NB4 (cell line): ENCODE results near the gene BCL2L1.

ENCODE experiments used
- MYC ChIP-seq: IDR thresholded peaks from 2 replicates; pipeline ENCODE4 v1.6.1; 2011; ENCODE audit warnings: low read depth, low read length
- TF ChIP-seq, protein P1 (sequence below): IDR thresholded peaks from one replicate; pipeline ENCODE4 v1.5.1; 2012; ENCODE audit warnings: low read depth, low read length

DNA sequence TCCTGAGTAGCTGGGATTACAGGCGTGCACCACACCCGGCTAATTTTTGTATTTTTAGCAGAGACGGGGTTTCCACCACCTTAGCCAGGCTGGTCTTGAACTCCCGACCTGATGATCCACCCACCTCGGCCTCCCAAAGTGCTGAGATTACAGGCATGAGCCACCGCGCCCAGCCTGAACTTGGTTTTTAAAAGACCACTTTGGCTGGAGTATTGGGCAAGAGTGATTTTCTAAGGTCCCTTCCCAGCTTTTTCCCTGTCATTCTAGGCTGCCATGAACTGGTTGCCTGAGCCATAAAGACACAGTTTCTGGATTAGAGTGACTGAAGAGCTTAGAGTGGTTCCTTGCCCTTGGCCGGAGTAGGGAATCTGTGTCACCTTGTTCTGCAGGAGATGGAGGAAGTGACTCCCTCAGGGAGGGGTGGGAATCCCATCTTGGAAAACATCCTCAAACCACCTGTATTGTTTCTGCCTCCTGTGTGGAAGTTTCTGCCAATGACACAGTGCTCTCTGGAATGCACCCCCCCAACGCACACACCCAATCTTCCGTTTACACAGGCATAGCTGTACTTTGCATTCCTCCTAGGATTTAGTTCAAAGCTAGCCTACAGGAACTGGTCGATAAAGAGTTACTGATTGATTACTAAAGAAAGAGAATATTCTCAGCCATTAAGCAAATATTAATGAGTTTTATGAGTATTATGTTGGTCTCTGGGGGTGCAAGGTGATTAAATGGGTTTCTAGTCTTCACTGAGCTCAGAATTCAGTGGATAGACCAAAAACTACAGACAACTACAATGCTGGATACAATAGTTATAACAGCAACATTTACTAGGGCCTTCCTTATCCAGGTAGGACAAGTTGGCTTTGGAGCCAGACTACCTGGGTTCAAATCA lies 18.2 kb downstream of the BCL2L1 start:
- TF ChIP-seq, protein P1, sequence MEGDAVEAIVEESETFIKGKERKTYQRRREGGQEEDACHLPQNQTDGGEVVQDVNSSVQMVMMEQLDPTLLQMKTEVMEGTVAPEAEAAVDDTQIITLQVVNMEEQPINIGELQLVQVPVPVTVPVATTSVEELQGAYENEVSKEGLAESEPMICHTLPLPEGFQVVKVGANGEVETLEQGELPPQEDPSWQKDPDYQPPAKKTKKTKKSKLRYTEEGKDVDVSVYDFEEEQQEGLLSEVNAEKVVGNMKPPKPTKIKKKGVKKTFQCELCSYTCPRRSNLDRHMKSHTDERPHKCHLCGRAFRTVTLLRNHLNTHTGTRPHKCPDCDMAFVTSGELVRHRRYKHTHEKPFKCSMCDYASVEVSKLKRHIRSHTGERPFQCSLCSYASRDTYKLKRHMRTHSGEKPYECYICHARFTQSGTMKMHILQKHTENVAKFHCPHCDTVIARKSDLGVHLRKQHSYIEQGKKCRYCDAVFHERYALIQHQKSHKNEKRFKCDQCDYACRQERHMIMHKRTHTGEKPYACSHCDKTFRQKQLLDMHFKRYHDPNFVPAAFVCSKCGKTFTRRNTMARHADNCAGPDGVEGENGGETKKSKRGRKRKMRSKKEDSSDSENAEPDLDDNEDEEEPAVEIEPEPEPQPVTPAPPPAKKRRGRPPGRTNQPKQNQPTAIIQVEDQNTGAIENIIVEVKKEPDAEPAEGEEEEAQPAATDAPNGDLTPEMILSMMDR, result no peak
- TF ChIP-seq MYC, result no peak
